Heart right ventricle (tissue), 16 donors: Measurements from ENCODE around the gene METTL6. TPM values are rescaled to one million over a fixed set of nuclear protein-coding genes. Genes with fewer than 3 reads are reported as not detected.
A peak's percentile ranks its signal among the peaks of the same experiment; 100 is the strongest.
"Not testable (repeated sequence)": the region's sequence is repeated elsewhere in the genome, so short reads cannot be mapped to it uniquely, and the experiment has no call there.

Source experiments
- ATAC-seq, 8 donors: fragments of 200-7000 bp; cut with Tn5 transposase; one replicate each; pipeline ENCODE4 v1.9.1; 2020; ENCODE audit warnings: mild to moderate bottlenecking in 8 of 8, moderate library complexity in 8 of 8, moderate number of reproducible peaks in 1 of 8
- DNase-seq, 2 donors: peaks; one replicate each; pipeline ENCODE4 v3.0.0-alpha.2; 2020
- H3K27ac ChIP-seq, 10 donors: fragments of 200-600 bp; sonication (generic) in 2 of 10; one replicate each; pipeline versions ENCODE4 v1.5.0 to v1.8.0; 2020 to 2022; ENCODE audit warnings: mild to moderate bottlenecking in 3 of 10
- H3K27me3 ChIP-seq, 7 donors: fragments of 200-600 bp; one replicate each; pipeline ENCODE4 v1.8.0; 2021 to 2022; ENCODE audit warnings: mild to moderate bottlenecking in 2 of 7
- H3K36me3 ChIP-seq, 9 donors: fragments of 200-600 bp; sonication (generic) in 1 of 9; one replicate each; pipeline versions ENCODE4 v1.5.0 to v1.8.0; 2020 to 2022; ENCODE audit warnings: mild to moderate bottlenecking in 2 of 9
- H3K4me1 ChIP-seq, 9 donors: fragments of 200-600 bp; sonication (generic) in 1 of 9; one replicate each; pipeline versions ENCODE4 v1.5.0 to v1.8.0; 2020 to 2022; ENCODE audit warnings: mild to moderate bottlenecking in 4 of 9
- H3K4me3 ChIP-seq, 10 donors: fragments of 200-600 bp; sonication (generic) in 2 of 10; one replicate each; pipeline versions ENCODE4 v1.5.0 to v1.8.0; 2020 to 2022; ENCODE audit warnings: mild to moderate bottlenecking in 7 of 10, moderate library complexity in 2 of 10
- H3K9me3 ChIP-seq, 11 donors: fragments of 200-600 bp in 10 of 11; sonication (generic) in 2 of 11; one replicate each; pipeline versions ENCODE4 v1.5.0 to v1.8.0; 2013 to 2022; ENCODE audit warnings: mild to moderate bottlenecking in 2 of 11, control low read depth in 1 of 11, moderate library complexity in 1 of 11
- CTCF ChIP-seq, 9 donors: fragments of 200-600 bp; sonication (generic) in 2 of 9; IDR thresholded peaks; one replicate each; pipeline versions ENCODE4 v1.5.0 to v1.8.0; 2021 to 2022; ENCODE audit warnings: antibody characterized with exemption in 9 of 9, mild to moderate bottlenecking in 5 of 9, moderate library complexity in 1 of 9
- whole genome bisulfite sequencing, 2 donors: extraction: QIAGEN DNeasy Blood & Tissue Kit; methylation state at CpG; one replicate each; pipeline ENCODE4 v1.1.7; 2013; ENCODE audit warnings: inconsistent platforms in 1 of 2; 5-methylcytosine and 5-hydroxymethylcytosine counted together
- intact Hi-C, 10 donors: fragments of 100-400 bp; cut with DNase I; formaldehyde crosslinking; loops; one replicate each; pipeline versions ENCODE4 v1.11.1 to v1.14.2; 2022
- polyA plus RNA-seq, 2 donors: library from polyadenylated mRNA; stranded (reverse); fragments of 200-250 nt; gene quantifications; one replicate each; pipeline ENCODE4 v1.2.3, GENCODE V29; 2013
- total RNA-seq, 10 donors: library from RNA; stranded (reverse); fragmentation: NEBNext Ultra II Directional in 3 of 10; extraction: Animal tissue kit (Norgen Biotek cat#: 25700) in 3 of 10; gene quantifications; one replicate each; pipeline versions ENCODE4 v1.2.1 to v1.2.4, GENCODE V29; 2021 to 2023
- donor health status: Arrhythmogenic right ventricular cardiomyopathy.
- donor health status: ischemic (EF 13 %, LVEDD 7.1; RV severe dilation, severe dysfunction).
- donor health status: healthy with polysubstance abuse.
- donor health status: DM: no; HTN: yes; CAD: no.
- donor health status: DM: no; HTN: no; CAD: no.
- donor health status: ischemic (EF 25% LVEDD 6.9; RV normal size, moderate dysfunction).
- donor health status: ischemic (EF 25% LVEDD 5.7; RV mildly dilated, moderate dysfunction).
- donor health status: healthy.
- donor health status: DM: yes; HTN: yes; CAD: no.
- donor health status: Ischemic cardiomyopathy.
- donor health status: ischemic (EF 35%, LVEDD 5.7; RV mildly dilated, moderate dysfunction).
- donor health status: nonischemic (EF 11% LVEDD 7.7; RV severe dilation, severe dysfunction).
- donor health status: DM: yes; HTN: yes; CAD: no.
- donor health status: PGD.
- donor health status: ischemic (EF 29% LVEDD 5.4; RV normal size, mild dysfunction).
- donor health status: nonischemic (EF 23%, LVEDD 6.1; RV moderate dilation, normal function).

The METTL6 gene
- total and polyA plus RNA-seq, 12 donors, result 3.8 to 11.3 (median 9.4) TPM

- no peak for DNase-seq
- H3K9me3 ChIP-seq, result peaks cover 0 to 18% (median 8%) of the 10 kb centered on the region in 11 donors
Observed at GRCh38 chr3:15385901-15386653, 41.3 kb downstream of the METTL6 start.

GRCh38 chr3:15385238-15385695, 42.1 kb downstream of the METTL6 start:
- DNase-seq, H3K36me3 ChIP-seq, H3K27me3 ChIP-seq, ATAC-seq, H3K4me3 ChIP-seq: not testable (repeated sequence)
- Histone ChIP-seq H3K27ac (peak overlapping the region in 1 of 10 donors; percentile 38), H3K4me1 (peaks cover 0 to 30% (median 3%) of the 10 kb centered on the region in 9 donors), H3K9me3 (peaks cover 0 to 18% (median 8%) of the 10 kb centered on the region in 11 donors)
- WGBS, 2 donors, result 80% methylated on average over 10 of the region's 10 CpGs
- intact Hi-C loops, result loop anchor here in 1 of 10 donors (10.0 kb wide), 1 partner anchor 280 kb away; no protein-coding TSS in a partner anchor

More at GRCh38 chr3:15385901-15386653, 41.3 kb downstream of the METTL6 start:
- no peak for TF ChIP-seq CTCF (IDR thresholded peaks at IDR 0.05)
- peak overlapping the region in 1 of 10 donors; percentile 38 for H3K27ac ChIP-seq
- intact Hi-C loops, result loop anchor here in 1 of 10 donors (10.0 kb wide), 1 partner anchor 281 kb away; no protein-coding TSS in a partner anchor
- H3K4me1 ChIP-seq, result peaks cover 0 to 30% (median 3%) of the 10 kb centered on the region in 9 donors
- no peak for ATAC-seq
- WGBS, 2 donors, result 84 to 92% methylated on average over 1 of the region's 1 CpG
- no peaks in the 10 kb centered on the region for H3K36me3 ChIP-seq
- H3K27me3 ChIP-seq, result no peaks in the 10 kb centered on the region
- no peak overlapping the region for H3K4me3 ChIP-seq

DNA sequence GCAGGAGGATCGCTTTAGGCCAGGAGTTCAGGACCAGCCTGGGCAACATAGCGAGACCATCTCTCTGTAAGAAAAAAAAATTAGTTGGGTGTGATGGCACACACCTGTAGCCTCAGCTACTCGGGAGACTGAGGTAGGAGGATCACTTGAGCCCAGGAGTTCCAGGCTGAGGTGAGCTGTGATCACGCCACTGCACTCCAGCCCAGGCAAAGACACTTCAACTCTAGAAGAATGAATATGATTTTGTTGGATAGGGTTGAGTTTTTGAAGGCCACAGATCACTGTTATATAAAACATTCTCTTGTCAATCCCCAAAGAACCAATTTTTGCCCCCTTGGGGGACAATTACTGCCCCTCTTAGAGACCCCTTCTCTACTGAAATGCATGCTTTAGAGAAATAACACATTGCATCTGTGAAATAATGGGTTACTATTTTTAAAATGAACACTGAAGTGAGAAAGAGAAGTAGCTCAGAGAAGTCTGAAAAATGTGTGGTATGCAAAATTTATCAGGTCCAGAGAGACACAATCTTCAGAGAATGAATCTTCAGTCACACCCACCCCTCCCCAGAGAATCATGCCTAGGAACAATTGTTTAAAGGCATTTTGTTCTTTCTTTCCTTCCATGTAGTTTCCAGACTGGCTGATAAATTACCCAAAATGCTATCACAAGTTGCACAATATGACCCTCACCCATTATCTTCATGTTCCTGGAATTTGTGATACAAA, 42.7 kb downstream of the METTL6 start:
- ATAC-seq, result no peak
- H3K27me3 ChIP-seq, result no peaks in the 10 kb centered on the region
- DNase-seq, result no peak
- TF ChIP-seq CTCF (IDR thresholded peaks at IDR 0.05), result no peak
- H3K27ac ChIP-seq, result peak overlapping the region in 1 of 10 donors; percentile 38
- peaks cover 0 to 30% (median 3%) of the 10 kb centered on the region in 9 donors for H3K4me1 ChIP-seq
- 85 to 86% methylated on average over 4 of the region's 4 CpGs for WGBS, 2 donors
- peaks cover 0 to 18% (median 8%) of the 10 kb centered on the region in 11 donors for H3K9me3 ChIP-seq
- H3K4me3 ChIP-seq, result no peak overlapping the region
- intact Hi-C loops, result loop anchor here in 1 of 10 donors (10.0 kb wide), 1 partner anchor 280 kb away; no protein-coding TSS in a partner anchor
- no peaks in the 10 kb centered on the region for H3K36me3 ChIP-seq

DNA sequence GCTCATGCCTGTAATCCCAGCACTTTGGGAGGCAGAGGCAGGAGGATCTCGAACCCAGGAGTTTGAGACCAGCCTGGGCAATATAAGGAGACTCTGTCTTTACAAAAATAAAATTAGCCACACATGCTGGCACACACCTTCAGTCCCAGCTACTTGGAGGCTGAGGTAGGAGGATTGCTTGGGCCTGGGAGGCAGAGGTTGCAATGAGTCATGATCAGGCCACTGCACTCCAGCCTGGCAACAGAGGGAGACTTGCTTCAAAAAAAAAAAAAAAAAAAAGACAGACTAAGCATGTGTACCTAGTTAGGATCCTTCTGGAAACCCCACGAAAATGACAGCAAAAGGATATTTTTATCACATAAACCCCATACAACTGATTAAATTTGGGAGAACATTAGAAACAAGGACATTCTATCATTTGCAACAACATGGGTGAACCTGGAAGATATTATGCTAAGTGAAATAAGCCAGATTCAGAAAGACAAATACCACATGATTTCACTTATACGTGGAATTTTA, 44.9 kb downstream of the METTL6 start:
- no peaks in the 10 kb centered on the region for H3K27me3 ChIP-seq
- WGBS, 2 donors, result 83 to 89% methylated on average over 3 of the region's 3 CpGs
- no peaks in the 10 kb centered on the region for H3K36me3 ChIP-seq
- ATAC-seq (no peak), DNase-seq (no peak)
- no peak overlapping the region for H3K4me3 ChIP-seq
- peaks cover 0 to 18% (median 8%) of the 10 kb centered on the region in 11 donors for H3K9me3 ChIP-seq
- no peak overlapping the region for H3K27ac ChIP-seq
- intact Hi-C loops, result loop anchor here in 1 of 10 donors (10.0 kb wide), 1 partner anchor 278 kb away; no protein-coding TSS in a partner anchor
- H3K4me1 ChIP-seq, result peaks cover 0 to 31% (median 4%) of the 10 kb centered on the region in 9 donors
- TF ChIP-seq CTCF (IDR thresholded peaks at IDR 0.05), result no peak
